Measurements from ENCODE around the gene TCF7L2.

Gene TCF7L2

DNA sequence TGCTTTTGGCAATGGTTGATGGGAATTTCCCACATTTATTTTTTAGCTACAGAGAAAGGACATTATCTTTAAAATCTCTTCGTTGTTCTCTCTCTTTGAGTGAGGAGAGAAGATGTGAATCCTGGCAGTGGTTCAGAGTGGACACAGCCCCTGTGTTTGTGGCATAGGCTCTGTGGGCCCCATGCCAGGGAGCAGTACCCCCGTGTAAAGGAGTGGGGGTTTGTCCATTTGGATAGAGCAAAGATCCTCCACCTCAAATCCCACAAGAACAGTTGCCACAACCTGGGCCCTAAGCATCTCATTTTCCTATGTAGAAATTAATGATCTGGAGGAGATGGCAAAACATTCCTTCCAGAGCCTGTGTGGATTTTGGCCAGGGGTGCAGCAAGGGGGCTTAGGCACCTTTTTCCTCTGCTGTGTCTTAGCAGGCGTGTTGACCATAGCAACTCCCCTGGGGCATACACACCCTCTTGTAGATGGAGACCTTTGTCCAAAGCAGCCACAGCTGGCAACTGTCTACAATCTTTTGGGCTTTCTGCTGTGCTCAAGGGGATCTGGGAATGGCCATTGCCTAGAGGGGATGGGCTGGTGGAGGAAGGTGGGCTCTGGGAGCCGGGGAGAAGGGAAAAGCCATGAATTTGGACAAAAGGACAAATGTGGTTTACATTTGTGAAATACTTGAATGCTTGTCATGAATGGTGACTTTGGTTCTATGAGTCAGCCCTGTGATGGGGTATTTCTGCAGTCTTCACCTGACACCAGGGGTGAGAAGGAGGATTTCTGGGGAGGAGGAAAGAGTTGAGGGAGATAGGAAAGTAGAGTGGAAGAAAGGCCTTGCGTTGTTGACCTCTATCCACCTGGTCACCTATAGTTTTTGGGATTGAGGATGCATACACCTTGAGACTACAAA lies 92.0 kb downstream of the TCF7L2 start:
- no peak for DNase-seq (ENCODE audit: extremely low read depth in 1 of 2, low read depth in 1 of 2)

DNA sequence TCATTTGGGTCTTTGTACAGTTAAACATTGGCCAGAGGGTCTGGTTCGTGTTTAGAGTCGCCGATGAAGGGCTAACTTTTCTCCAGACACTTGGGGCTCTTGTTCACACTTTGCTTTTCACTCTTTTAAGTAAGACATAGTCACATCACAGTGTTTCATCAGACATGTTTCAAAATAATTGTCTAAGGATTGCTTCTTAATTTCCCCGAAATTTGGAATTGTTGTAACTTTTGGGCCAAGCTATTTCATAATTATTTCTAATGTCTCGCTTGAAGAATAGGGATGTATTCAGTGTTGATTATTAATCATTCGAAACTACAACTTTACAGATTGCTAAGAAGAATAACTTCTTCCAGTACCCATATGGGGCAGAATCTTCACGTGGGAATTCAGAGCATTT lies 92.8 kb downstream of the TCF7L2 start:
- no peak for DNase-seq (ENCODE audit: extremely low read depth in 1 of 2, low read depth in 1 of 2)

DNA sequence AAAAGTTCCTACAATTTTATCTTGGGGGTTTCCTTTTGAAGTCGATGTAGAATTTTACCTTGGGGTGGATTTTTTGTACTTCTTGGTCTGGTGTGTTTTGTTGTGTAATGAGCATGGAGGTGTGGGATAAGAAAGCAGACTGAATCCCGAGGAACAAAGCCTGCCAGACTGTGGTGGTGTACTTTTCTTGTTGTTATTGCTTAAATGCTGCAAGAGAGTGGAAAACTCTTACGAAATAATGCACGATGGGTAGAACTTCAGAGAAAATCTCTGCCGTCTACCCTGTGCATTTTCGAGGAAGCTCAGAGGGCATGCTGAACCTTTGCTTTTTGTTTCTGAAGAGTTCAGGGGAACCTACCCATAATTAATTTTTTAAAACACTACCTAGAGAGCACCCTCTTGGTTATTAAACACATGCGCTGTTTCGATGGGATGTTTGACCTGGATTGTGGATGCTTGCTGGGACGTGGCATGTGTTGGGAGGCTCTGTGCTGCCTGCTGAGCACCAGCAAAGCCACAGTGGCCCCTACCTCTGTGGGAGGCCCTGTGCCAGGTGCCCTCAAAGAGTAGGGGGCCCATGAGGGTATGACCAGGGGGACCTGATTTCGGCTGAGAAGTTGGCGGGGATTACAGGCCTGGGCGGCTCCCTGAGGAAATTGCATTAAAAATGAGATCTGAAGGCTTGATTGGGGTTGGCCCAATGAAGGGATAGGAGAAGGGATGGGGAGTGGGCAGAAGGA lies 94.1 kb downstream of the TCF7L2 start:
- no peak for DNase-seq (ENCODE audit: extremely low read depth in 1 of 2, low read depth in 1 of 2)

DNA sequence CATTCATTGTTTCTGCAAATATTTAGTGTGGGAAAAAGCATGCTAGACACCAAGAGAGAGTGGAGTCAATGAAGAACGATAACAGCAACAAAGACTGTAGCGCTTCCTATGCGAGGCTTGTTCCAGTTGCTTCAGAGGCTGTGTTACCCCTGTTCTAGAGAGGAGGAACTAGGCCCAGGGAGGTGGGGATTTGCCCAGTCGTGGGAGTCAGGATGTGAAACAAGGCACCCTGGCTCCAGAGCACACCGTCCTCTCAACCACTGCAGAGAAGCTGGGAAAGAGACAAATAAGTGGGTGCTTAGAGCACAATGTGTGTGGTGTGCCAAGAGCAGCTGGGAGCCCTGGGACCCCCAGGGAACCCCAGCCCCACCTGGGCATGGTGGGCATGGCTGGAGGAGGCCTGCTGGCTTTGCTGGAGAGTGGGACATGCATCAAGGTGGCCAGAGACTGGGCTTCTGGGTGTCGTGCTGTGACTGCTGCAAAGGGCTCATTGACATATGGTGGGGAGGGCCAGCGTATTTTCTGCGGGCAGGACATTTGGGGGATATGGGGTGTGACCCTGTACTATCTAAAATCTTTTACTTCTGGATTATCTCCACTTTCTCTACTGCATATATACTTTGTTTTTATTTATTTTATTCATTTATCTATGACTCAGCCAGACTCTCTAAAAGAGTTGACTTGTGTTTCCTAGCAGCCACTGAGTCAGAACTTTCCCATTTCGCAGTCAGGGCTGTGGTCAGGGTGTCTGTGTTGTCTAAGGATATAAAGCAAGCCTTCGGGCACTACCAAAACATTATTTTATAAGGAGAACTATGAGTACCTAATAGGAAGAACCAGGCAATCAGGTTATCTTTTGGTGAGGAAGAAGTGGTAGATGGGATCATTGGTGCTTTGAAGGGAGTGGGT lies 95.4 kb downstream of the TCF7L2 start:
- no peak for DNase-seq (ENCODE audit: extremely low read depth in 1 of 2, low read depth in 1 of 2)

DNA sequence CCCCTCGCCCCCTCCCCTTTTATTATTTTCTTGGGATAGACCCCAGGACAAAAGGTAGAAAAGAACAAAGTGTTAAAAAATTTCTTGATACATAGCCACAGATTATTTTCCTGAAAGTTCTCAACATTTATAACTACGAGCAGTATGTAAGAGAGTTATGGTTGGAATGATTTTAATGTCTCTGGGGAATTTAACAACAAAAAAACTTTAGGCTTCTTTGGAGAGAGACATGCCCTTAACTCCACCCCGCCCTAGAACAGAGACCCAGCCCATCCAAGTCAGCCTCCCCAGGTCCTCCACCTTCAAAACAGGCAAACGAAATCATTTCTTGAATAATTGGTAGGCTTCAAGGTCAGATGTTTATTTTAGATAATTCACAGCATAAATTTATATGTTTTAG lies 97.1 kb downstream of the TCF7L2 start:
- no peak for DNase-seq (ENCODE audit: extremely low read depth in 1 of 2, low read depth in 1 of 2)

DNA sequence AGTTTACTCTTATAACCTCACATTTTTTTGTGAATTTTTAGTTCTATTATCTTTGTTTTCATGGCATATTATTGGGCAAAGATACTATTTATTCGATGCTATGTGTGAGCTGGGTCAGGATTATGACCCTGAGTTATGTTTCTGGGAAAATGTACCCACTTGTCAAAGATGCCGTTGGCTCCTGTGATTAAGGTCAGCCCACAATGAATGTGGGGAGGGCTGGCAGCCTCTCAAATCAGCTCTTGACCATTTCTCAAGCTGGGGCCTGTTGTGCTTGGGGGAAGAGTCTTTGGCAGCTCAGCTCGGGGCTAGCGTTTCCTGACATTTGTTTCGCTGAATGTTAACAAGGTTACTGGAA lies 97.5 kb downstream of the TCF7L2 start:
- no peak for DNase-seq (ENCODE audit: extremely low read depth in 1 of 2, low read depth in 1 of 2)

DNA sequence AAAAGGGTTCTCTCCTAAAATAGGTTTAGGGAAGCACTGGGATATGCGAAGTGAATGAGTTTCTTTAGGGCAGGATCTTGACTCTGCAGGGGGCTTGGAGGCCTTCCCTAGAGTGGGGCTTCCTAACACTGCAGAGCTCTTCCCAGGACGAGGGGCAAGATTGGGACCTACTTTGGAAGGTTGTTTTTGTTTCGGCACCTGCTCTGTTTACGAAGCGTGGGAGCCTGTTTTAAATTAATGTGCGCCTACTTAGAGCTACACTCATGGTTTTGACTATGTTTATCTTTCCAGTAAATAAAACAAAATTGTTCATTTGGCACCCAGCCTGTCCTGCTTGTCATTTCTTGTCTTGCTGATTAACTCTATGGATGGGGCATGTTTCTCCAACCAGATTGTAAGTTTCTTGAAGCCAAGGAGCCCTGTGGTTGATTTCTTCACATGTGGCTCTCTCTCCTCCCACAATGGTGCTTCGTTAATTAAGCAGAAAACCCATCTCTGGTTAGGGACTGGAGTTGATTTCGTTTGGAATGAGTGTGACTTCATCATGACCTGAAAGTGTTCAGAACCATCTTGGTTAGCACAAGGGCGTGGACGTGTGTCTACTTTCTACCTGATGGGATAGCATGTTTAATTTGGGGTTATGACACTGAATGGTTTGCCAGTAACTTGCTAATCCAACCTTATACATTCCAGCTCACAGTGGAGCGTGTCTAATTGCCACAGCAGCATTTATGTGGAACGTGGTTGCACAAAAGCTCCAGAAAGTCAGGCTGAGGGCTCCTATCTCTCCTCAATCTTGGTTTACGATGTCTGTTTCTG lies 98.1 kb downstream of the TCF7L2 start:
- no peak for DNase-seq (ENCODE audit: extremely low read depth in 1 of 2, low read depth in 1 of 2)

DNA sequence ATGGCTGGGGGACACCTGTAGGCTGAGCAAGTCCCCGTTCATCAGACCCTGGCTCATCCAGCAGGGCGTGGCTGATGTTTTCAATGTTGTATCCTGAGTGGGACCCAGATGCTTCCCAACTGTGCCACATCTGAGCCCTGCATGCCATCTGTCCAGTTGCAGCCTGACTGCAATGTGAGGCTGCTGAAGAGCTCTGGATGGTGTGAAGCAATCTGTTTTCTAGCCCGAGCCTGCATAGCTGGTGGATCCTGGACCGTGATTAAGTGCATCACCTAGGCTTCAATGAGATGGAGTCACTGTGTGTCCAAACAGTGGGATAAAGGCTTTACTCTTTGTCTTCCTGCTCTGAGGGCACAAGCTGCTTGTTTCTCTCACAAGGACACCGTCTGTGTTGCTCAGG lies 99.8 kb downstream of the TCF7L2 start:
- DNase-seq (ENCODE audit: extremely low read depth in 1 of 2, low read depth in 1 of 2): no peak

DNA sequence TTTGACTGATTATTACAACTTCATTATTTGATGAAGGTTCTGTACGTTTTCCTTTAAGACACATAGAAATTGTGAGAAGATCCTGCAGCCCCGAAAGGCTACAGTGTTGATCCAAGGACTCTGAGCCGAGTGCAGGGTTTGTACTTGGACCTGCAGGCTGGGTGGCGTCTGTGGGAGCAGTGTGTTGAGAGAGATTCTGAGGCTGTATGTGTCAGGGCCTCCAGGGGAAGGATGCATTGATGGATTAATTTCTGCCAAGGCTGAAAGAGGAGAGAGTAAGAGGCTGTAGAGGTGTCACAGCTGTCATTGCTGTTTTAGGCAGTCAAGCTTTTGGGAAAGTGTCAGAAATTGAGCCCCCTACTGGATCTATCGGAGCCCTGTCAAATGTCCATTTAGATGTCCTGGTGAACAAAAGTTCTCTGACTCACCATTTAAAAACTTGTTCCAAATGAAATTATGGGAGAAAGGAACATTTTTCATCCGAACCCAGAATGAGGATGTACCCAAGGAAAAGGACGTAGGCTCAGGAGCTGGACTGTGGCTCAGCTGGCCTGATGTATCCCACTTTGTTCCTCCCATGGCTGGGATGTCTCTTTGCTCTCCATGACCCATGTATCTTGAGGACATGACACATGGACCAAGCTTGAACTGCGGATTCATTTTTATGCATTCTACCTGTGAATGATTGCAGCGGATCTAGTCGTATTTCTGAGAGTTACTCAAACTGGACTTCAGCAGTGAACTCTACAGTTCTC lies 102.2 kb downstream of the TCF7L2 start:
- DNase-seq (ENCODE audit: extremely low read depth in 1 of 2, low read depth in 1 of 2): no peak

DNA sequence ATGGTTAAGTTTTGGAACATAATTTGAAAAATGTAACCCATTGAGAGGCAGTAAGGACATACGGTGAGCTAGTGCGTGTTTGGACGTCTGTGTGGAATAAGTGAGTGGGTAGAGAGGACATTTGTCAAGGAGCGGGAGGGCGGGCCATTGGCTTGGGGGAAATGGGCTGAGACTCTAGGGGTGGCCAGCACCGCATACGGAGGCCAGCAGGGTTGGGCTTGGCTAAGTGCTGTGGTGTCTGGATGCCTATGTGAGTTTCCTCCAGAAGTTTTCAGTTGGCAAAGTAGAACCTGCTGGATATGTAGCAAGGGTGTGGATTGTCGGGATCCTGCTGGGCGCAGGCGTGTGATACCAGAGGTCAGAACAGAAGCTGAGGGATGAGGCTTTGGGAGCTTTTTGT lies 103.0 kb downstream of the TCF7L2 start:
- DNase-seq (ENCODE audit: extremely low read depth in 1 of 2, low read depth in 1 of 2): no peak

DNA sequence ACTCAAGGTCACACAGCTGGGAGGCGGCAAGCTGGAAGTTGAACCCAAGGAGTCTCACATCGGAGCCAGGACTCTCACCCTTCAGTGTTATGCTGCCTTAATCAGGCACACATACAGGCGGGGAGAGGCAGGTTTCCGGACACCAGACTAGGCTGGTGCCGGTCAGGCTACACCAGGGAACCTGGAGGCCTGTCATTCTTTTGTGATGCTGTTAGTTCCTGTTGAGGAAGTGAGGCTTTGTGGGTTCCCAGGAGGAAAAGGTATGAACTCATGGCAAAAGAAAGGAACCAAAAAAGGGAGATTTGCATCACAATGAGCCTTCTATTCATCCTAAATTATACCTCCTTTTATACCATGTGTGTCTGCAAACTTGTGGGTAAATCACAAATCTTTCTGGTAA lies 103.8 kb downstream of the TCF7L2 start:
- no peak for DNase-seq (ENCODE audit: extremely low read depth in 1 of 2, low read depth in 1 of 2)

DNA sequence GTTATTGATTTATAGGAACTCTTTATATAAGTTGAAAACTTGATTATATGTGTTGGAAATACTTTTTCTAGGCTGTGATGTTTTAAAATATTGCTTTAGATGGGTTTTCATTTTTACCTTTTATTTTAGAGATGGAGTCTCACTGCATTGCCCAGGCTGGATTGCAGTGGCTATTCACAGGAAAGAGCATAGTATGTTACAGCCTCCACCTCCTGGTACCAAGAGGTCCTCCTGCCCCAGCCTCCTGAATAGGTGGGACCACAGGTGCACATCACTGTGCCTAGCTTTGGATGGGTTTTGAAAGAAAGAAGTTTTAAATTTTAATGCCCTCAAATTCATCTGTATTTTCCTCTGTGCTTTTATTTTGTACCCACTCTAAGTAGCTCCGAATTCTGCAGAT lies 105.4 kb downstream of the TCF7L2 start:
- no peak for DNase-seq (ENCODE audit: extremely low read depth in 1 of 2, low read depth in 1 of 2)

DNA sequence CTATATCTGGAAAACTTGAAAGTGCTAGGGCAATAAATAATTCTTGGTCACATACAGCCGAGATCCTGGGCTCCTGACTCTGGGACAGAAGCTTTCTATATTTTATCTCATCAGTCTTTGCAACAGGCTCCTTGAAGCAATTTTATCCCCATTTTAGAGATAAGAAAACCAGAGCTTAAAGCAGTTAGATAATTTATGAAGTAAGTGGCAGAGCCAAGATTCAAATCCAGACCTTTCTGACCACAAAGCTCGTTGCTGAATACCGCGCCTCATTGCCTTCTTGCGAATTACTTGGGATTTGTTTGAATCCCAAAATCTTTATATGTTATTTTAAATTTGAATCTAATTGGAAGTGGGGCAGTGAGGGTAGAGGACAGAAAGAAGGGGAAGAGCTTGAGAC lies 106.0 kb downstream of the TCF7L2 start:
- DNase-seq (ENCODE audit: extremely low read depth in 1 of 2, low read depth in 1 of 2): no peak

DNA sequence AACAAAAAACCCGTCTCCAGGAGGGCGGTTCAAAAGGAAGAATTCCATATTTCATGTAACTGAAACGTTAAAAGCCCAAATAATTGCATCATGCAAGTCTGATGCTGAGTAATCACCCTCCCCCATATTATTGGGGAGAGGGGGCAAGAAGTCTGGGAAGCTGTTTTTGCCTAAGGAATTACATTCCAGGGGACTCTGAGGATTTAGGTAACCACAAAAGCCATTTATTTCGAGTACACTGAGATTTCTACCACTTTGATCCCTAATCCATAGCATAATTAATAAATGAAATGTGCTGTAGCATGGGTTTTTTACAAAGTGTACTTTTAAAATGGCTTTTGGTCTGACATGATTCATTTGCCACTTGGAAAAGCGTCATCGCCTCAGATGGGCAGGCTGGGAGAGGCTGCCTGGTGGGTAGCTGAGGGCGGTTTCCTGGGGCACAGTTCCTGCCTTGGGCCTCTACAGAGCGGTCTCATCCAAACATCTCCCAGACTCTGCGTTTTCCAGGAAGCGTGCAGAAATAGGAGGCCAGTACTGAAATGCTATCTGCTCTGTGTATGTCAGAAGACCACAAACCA lies 106.5 kb downstream of the TCF7L2 start:
- no peak for DNase-seq (ENCODE audit: extremely low read depth in 1 of 2, low read depth in 1 of 2)

DNA sequence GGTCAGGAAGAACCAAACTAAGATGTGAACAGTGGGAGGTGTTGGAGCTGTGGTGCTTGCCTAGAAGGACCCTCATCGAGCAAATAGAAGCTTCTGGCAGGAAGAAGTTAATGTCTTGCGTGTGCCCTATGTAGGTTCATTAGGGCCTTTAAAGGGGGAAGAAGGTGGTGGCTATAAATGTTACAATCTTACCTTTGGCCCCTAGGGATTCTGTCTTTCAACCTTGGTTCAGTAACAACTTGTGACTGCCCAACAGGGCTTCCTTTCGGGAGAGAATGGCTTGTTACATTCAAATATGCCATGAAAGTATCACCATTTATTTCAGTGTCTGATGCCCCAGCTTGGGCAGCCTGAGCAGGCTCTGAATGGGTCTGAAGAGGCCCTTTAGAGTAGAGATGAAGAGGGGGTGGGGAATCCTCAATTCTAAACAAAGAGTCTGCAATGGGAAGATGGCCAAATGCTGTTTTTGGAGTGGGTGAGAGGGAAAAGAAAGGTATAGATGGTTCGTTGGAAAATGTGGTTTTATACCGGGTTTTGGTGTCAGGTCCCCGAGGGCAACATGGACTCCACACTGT lies 108.0 kb downstream of the TCF7L2 start:
- no peak for DNase-seq (ENCODE audit: extremely low read depth in 1 of 2, low read depth in 1 of 2)

DNA sequence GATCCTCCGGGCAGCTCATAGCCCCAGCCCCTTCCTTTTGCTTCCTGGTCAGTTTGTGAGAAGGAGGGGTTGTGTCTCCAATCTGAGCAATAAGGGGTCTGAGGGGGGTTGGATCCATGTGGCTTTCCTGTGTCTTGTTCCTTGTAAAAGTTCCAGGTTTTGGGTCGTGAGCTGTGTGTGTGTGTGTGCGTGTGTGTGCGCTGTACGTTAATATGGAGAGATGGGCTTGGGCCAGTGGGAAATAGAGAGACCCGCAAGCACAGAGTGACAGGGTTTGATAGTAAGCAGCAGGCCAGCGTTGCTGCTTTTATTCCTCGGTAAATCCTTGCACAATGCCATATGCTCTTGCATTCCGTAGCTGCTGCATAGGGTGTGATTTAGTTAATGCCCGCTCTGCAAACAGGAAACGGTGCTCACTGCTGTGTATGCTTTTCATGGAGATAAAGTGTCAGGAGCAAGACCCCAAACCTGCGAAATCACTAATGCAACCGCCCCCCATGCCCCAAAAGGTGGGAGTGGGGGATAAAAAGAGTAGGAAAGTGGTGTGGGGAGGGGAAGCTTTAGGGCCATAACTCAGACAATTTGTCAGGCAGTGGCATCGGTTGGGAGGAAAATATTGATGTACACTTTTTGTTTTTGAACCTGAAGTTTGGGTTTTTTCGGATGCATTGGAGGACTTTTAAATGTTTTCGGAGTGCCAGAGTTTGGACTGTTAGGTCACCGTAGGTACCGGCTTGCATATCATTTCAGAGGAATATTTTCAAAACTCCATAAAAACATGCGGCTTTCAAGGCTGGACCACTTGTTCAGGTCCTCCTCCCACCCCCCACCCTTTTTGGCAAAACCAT lies 108.7 kb downstream of the TCF7L2 start:
- no peak for DNase-seq (ENCODE audit: extremely low read depth in 1 of 2, low read depth in 1 of 2)

DNA sequence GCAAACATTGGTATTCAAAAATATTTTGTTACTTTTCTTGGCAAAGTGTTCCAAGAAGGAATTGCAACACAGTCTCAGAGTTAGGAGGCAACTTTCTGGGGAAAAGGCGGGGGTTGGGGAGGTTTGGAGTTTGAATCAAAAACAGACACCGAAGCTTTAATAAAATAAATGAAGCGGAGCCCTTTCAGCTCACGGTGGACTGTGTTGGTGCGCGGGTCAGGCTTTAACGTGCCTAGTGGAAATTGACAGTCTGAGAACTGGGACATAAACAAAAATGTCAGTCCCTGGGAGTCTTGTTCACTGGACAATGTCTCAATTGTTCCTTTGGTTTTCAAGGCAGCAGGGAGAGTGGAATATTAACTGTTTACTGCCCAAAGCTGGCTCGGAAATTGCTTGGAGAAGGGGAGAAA lies 109.3 kb downstream of the TCF7L2 start:
- DNase-seq (ENCODE audit: extremely low read depth in 1 of 2, low read depth in 1 of 2): no peak
